Kidney epithelial cell (primary cell): ENCODE measurements around the gene KCNQ2. TPM values are rescaled to one million over a fixed set of nuclear protein-coding genes. Genes with fewer than 3 reads are reported as not detected.

ENCODE experiments used
- DNase-seq: peaks from one replicate; pipeline ENCODE4 v3.0.0-alpha.2; 2010; ENCODE audit warnings: low read depth
- H3K27me3 ChIP-seq: 2 replicates; pipeline ENCODE4 v1.6.0; 2011; ENCODE audit warnings: low read length; ENCODE audit not compliant: control insufficient read depth, insufficient read depth
- H3K36me3 ChIP-seq: 2 replicates; pipeline ENCODE4 v1.5.1; 2011; ENCODE audit warnings: low read length; ENCODE audit not compliant: control insufficient read depth, insufficient read depth
- H3K4me3 ChIP-seq: 2 replicates; pipeline ENCODE4 v1.5.1; 2011; ENCODE audit warnings: low read depth, mild to moderate bottlenecking, control low read depth, low read length
- total RNA-seq: library from RNA; depleted of rRNA; stranded (reverse); fragments of >200 nt; gene quantifications from 2 replicates; pipeline ENCODE4 v1.2.3, GENCODE V29; 2015
- TF ChIP-seq, protein P1 (sequence below): IDR thresholded peaks from 2 replicates; pipeline ENCODE4 v1.5.1; 2011; ENCODE audit warnings: mild to moderate bottlenecking, moderate library complexity, low read length, control low read depth, inconsistent platforms; ENCODE audit not compliant: insufficient read depth, poor library complexity, severe bottlenecking

KCNQ2 gene
- total RNA-seq, 1 donor from 2014 or later, result 0.04 TPM

DNA sequence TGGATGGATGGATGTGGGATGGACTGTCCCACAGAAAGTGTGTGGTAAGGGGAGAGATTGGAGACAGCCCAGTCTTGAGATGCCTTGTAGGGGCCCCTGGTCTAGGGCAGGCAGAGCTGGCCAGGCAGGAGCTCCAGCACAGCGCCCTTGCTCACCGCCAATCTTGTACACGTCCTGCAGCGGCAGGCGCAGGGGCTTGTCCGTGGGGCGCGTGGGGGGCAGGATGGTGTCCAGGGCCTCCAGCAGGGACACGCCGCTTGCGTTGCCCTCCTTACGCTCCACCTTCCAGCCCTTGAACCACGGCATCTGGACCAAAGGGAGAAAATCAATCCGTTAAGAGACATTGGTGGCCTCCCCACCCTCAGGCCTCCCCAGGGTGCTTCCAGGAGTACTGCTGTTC is 20.5 kb upstream of the KCNQ2 start:
- Histone ChIP-seq H3K4me3 (no peak overlapping the region), H3K27me3 (peaks cover 21% of the 10 kb centered on the region), H3K36me3 (no peaks in the 10 kb centered on the region)
- DNase-seq, result no peak
- TF ChIP-seq, protein P1, sequence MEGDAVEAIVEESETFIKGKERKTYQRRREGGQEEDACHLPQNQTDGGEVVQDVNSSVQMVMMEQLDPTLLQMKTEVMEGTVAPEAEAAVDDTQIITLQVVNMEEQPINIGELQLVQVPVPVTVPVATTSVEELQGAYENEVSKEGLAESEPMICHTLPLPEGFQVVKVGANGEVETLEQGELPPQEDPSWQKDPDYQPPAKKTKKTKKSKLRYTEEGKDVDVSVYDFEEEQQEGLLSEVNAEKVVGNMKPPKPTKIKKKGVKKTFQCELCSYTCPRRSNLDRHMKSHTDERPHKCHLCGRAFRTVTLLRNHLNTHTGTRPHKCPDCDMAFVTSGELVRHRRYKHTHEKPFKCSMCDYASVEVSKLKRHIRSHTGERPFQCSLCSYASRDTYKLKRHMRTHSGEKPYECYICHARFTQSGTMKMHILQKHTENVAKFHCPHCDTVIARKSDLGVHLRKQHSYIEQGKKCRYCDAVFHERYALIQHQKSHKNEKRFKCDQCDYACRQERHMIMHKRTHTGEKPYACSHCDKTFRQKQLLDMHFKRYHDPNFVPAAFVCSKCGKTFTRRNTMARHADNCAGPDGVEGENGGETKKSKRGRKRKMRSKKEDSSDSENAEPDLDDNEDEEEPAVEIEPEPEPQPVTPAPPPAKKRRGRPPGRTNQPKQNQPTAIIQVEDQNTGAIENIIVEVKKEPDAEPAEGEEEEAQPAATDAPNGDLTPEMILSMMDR, result no peak

DNA sequence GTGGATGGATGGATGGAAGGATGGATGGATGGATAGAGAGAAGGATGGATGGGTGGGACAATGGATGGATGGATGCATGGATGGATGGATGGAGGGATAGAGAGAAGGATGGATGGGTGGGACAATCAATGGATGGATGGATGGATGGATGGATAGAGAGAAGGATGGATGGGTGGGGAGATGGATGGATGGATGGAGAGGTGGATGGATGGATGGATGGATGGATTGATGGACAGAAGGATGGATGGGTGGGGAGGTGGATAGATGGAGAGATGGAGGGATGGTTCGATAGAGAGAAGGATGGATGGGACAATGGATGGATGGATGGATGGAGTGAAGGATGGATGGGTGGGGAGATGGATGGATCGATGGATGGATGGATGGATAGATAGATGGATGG is 20.1 kb upstream of the KCNQ2 start:
- H3K27me3 ChIP-seq, result peaks cover 22% of the 10 kb centered on the region
- no peaks in the 10 kb centered on the region for H3K36me3 ChIP-seq
- TF ChIP-seq, protein P1, result no peak

DNA sequence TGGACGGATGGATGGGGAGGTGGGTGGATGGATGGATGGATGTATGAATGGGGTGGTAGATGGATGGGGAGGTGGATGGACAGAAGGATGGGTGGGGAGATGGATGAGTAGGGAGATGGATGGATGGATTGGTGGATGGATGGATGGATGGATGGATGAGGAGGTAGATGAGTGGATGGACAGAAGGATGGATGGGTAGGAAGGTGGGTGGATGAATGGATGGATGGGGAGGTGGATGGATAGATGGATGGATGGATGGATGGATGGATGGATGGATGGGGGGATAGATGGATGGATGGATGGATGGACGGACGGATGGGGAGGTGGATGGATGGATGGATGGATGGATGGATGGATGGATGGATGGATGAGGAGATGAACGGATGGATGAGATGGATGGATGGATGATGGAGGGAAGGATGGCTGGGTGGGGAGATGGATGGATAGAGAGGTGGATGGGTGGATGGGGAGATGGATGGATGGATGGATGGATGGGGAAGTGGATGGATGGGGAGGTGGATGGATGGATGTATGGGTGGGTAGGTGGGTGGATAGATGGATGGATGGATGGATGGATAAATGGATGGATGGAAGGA is 19.3 kb upstream of the KCNQ2 start:
- Histone ChIP-seq H3K36me3 (no peaks in the 10 kb centered on the region), H3K27me3 (peaks cover 27% of the 10 kb centered on the region), H3K4me3 (no peak overlapping the region)
- TF ChIP-seq, protein P1, result no peak
- no peak for DNase-seq

More for the DNA sequence above, 20.1 kb upstream of the KCNQ2 start:
- DNase-seq, result no peak
- H3K4me3 ChIP-seq, result no peak overlapping the region

DNA sequence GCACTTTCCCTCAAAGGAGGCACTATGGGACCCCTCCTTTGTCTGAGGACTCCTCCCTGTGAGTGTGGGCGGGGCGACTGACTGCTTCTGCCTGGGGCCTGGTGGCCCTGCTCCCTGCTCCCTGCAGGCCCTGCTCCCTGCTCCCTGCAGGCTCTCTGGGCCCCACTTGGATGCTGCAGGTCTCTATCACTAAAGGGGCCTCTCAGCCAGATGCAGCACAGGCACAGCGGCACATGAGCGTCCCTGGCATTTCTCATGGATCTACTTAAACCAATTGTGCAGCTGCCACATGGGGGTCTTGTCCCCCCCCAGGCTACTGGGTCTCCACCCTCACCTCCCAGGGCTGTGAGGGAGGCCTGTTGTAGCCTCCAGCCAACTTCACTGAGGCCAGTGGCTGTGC is 18.6 kb upstream of the KCNQ2 start:
- peaks cover 26% of the 10 kb centered on the region for H3K27me3 ChIP-seq
- no peak overlapping the region for H3K4me3 ChIP-seq
- DNase-seq, result no peak

DNA sequence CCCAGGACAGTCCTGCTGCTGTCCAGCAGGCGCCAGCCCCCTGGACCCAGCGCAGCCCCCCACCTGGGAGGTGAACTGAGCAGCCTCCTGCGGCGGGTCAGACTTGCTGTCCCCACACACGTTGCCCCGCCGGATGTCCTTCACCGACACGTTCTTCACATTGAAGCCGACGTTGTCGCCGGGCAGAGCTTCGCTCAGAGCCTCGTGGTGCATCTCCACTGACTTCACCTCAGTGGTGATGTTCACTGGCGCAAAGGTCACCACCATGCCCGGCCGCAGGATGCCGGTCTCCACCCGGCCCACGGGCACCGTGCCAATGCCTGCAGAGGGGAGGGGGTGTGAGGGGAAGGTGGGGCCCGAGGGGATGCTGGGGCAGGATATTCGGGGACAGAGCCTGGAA is 18.0 kb upstream of the KCNQ2 start:
- DNase-seq, result no peak
- H3K36me3 ChIP-seq, result no peaks in the 10 kb centered on the region
- H3K4me3 ChIP-seq, result no peak overlapping the region
- TF ChIP-seq, protein P1, result no peak
- H3K27me3 ChIP-seq, result peaks cover 31% of the 10 kb centered on the region

More for the DNA sequence above, 18.6 kb upstream of the KCNQ2 start:
- no peaks in the 10 kb centered on the region for H3K36me3 ChIP-seq
- TF ChIP-seq, protein P1, result no peak

DNA sequence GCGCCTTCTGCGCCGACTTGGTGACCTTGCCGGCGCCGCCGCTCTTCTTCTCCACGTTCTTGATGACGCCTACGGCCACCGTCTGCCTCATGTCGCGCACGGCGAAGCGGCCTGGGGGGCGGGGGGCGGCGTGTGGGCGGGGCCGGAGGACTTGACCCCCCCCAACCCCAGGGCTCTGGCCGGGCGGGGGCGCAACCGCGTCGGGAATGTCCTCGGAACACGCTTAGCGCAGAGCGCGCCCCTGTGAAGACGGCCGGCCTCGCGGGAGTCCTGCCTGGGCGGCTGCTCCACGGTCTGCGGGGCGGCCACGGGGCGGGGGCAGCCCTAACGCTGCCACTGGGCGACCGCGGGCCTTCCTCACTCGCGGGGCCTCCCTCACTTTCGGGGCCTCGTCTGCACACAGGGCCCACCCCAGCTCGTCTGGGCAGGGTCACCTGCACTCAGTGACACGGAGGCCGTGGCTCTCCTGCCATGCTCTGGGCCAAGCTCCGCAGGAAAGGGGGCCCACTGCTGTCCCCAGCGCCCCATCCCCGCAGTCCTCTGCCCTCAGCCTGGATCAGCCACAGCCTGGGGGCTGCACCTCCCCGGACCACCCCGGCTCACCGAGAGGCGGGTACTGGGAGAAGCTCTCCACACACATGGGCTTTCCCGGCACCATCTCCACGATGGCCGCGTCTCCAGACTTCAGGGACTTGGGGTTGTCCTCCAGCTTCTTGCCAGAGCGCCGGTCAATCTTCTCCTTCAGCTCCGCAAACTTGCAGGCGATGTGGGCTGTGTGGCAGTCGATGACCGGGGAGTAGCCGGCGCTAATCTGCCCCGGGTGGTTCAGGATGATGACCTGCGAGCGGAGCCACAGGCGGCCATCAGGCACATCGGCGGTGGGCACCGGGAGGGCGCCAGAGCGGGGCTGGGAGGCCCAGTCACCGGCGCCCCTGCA is 16.1 kb upstream of the KCNQ2 start:
- H3K36me3 ChIP-seq, result no peaks in the 10 kb centered on the region
- no peak overlapping the region for H3K4me3 ChIP-seq
- peaks cover 44% of the 10 kb centered on the region for H3K27me3 ChIP-seq
- DNase-seq, result no peak
- TF ChIP-seq, protein P1, result no peak
